ENCODE data around the gene PDE8A.

PDE8A gene

DNA sequence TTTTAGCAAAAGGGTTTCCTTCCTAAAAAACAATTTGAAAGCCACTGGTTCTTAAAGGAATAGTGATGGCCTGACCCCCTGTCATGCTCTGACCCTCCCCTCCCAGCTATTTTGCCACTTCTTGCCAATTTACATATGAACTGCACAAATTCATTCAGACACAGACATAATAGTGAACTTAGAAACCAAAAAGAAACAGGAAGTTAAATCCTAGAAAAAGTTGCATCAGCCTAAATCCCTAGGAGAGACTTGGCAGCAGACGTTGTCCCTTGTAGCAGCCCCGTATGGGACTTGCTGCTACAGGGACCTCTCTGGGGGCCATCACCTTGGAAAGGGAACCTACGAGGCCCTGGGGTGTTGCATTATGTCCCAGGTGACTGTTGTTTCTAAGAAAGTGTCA lies 14.3 kb upstream of the PDE8A start:
- no peak for TF ChIP-seq ZNF660 (tag by site-specific recombination; IDR thresholded peaks at IDR 0.05)
- TF ChIP-seq ZNF670 (tag by site-specific recombination; IDR thresholded peaks at IDR 0.05; ENCODE audit: low read depth): no peak
- no peak for TF ChIP-seq ZNF510 (tag by site-specific recombination; IDR thresholded peaks at IDR 0.05; ENCODE audit: insufficient replicate concordance)
- TF ChIP-seq, protein P1, sequence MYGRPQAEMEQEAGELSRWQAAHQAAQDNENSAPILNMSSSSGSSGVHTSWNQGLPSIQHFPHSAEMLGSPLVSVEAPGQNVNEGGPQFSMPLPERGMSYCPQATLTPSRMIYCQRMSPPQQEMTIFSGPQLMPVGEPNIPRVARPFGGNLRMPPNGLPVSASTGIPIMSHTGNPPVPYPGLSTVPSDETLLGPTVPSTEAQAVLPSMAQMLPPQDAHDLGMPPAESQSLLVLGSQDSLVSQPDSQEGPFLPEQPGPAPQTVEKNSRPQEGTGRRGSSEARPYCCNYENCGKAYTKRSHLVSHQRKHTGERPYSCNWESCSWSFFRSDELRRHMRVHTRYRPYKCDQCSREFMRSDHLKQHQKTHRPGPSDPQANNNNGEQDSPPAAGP (tag by site-specific recombination; IDR thresholded peaks at IDR 0.05): no peak
- TF ChIP-seq, protein P2, sequence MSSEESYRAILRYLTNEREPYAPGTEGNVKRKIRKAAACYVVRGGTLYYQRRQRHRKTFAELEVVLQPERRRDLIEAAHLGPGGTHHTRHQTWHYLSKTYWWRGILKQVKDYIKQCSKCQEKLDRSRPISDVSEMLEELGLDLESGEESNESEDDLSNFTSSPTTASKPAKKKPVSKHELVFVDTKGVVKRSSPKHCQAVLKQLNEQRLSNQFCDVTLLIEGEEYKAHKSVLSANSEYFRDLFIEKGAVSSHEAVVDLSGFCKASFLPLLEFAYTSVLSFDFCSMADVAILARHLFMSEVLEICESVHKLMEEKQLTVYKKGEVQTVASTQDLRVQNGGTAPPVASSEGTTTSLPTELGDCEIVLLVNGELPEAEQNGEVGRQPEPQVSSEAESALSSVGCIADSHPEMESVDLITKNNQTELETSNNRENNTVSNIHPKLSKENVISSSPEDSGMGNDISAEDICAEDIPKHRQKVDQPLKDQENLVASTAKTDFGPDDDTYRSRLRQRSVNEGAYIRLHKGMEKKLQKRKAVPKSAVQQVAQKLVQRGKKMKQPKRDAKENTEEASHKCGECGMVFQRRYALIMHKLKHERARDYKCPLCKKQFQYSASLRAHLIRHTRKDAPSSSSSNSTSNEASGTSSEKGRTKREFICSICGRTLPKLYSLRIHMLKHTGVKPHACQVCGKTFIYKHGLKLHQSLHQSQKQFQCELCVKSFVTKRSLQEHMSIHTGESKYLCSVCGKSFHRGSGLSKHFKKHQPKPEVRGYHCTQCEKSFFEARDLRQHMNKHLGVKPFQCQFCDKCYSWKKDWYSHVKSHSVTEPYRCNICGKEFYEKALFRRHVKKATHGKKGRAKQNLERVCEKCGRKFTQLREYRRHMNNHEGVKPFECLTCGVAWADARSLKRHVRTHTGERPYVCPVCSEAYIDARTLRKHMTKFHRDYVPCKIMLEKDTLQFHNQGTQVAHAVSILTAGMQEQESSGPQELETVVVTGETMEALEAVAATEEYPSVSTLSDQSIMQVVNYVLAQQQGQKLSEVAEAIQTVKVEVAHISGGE (tag by site-specific recombination; conservative IDR thresholded peaks at IDR 0.05; ENCODE audit: low read depth): no peak
- TF ChIP-seq, protein P3, sequence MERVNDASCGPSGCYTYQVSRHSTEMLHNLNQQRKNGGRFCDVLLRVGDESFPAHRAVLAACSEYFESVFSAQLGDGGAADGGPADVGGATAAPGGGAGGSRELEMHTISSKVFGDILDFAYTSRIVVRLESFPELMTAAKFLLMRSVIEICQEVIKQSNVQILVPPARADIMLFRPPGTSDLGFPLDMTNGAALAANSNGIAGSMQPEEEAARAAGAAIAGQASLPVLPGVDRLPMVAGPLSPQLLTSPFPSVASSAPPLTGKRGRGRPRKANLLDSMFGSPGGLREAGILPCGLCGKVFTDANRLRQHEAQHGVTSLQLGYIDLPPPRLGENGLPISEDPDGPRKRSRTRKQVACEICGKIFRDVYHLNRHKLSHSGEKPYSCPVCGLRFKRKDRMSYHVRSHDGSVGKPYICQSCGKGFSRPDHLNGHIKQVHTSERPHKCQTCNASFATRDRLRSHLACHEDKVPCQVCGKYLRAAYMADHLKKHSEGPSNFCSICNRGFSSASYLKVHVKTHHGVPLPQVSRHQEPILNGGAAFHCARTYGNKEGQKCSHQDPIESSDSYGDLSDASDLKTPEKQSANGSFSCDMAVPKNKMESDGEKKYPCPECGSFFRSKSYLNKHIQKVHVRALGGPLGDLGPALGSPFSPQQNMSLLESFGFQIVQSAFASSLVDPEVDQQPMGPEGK (tag by site-specific recombination; IDR thresholded peaks at IDR 0.05): no peak
- no peak for TF ChIP-seq MZF1 (tag by site-specific recombination; IDR thresholded peaks at IDR 0.05; ENCODE audit: borderline replicate concordance)
- no peak for TF ChIP-seq ZNF530 (tag by site-specific recombination; IDR thresholded peaks at IDR 0.05; ENCODE audit: low read depth)
- TF ChIP-seq ZNF600 (tag by site-specific recombination; IDR thresholded peaks at IDR 0.05): no peak
- no peak for TF ChIP-seq HOXD13 (CRISPR knock-in tag; IDR thresholded peaks at IDR 0.05; ENCODE audit: borderline replicate concordance)
- TF ChIP-seq ZNF10 (tag by site-specific recombination; IDR thresholded peaks at IDR 0.05): no peak
- TF ChIP-seq ZNF157 (tag by site-specific recombination; IDR thresholded peaks at IDR 0.05): no peak
- no peak for TF ChIP-seq ZNF843 (tag by site-specific recombination; IDR thresholded peaks at IDR 0.05)
- TF ChIP-seq KLF16 (tag by site-specific recombination; IDR thresholded peaks at IDR 0.05): no peak
- TF ChIP-seq, protein P4, sequence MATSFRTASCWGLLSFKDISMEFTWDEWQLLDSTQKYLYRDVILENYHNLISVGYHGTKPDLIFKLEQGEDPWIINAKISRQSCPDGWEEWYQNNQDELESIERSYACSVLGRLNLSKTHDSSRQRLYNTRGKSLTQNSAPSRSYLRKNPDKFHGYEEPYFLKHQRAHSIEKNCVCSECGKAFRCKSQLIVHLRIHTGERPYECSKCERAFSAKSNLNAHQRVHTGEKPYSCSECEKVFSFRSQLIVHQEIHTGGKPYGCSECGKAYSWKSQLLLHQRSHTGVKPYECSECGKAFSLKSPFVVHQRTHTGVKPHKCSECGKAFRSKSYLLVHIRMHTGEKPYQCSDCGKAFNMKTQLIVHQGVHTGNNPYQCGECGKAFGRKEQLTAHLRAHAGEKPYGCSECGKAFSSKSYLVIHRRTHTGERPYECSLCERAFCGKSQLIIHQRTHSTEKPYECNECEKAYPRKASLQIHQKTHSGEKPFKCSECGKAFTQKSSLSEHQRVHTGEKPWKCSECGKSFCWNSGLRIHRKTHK (tag by site-specific recombination; IDR thresholded peaks at IDR 0.05): no peak
- Histone ChIP-seq H3K4me1 (ENCODE audit: control insufficient read depth, insufficient read depth, low read length) (no peaks in the 10 kb centered on the region), H3K27ac (ENCODE audit: extremely low read depth, low read depth, low read length) (no peak overlapping the region), H3K36me3 (ENCODE audit: control insufficient read depth in 2 of 2, insufficient read depth in 1 of 2, low read length in 2 of 2) (no peaks in the 10 kb centered on the region), H3K9me3 (ENCODE audit: control insufficient read depth, insufficient read depth, low read depth, low read length) (no peaks in the 10 kb centered on the region), H3K4me3 (ENCODE audit: low read depth, low read length) (no peak overlapping the region)
- POLR2A ChIA-PET: no interaction called here
- CTCF ChIA-PET: interaction anchor here (0.6 to 0.8 kb wide), 2 partner anchors 19 to 140 kb away, joined by 3 to 4 read pairs; no protein-coding TSS in a partner anchor

DNA sequence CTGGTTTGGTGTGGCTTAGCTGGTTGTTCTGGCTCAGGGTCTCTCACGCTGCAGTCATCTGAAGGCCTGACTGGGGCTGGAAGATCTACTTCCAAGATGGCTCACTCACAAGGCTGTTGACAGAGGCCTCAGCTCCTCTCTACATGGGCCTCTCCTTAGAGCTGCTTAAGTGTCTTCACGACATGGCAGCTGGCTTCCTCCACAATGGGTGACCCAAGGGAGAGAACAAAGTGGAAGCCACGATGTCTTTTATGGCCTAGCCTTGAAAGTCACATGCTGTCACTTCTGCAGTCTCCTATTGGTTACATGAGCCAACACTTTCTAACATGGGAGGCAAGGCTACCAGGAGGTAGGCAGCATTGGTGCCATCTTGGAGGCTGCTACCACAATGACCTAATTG lies 13.4 kb upstream of the PDE8A start:
- H3K4me3 ChIP-seq (ENCODE audit: low read depth, low read length): no peak overlapping the region
- ChIA-PET CTCF (interaction anchor here (0.6 kb wide), 1 partner anchor 93 kb away, joined by 4 read pairs; no protein-coding TSS in a partner anchor), POLR2A (no interaction called here)
- no peaks in the 10 kb centered on the region for H3K4me1 ChIP-seq (ENCODE audit: control insufficient read depth, insufficient read depth, low read length)
- H3K9me3 ChIP-seq (ENCODE audit: control insufficient read depth, insufficient read depth, low read depth, low read length): no peaks in the 10 kb centered on the region
- no peaks in the 10 kb centered on the region for H3K36me3 ChIP-seq (ENCODE audit: control insufficient read depth in 2 of 2, insufficient read depth in 1 of 2, low read length in 2 of 2)
- H3K27ac ChIP-seq (ENCODE audit: extremely low read depth, low read depth, low read length): no peak overlapping the region
- TF ChIP-seq ZNF140 (tag by site-specific recombination; IDR thresholded peaks at IDR 0.05) (no peak), ZNF223 (tag by site-specific recombination; IDR thresholded peaks at IDR 0.05) (no peak), ZNF776 (tag by site-specific recombination; IDR thresholded peaks at IDR 0.05; ENCODE audit: borderline replicate concordance) (no peak), TCF7L2 (IDR thresholded peaks at IDR 0.05; ENCODE audit: borderline replicate concordance, low read depth, low read length) (no peak)
- TF ChIP-seq, protein P5, sequence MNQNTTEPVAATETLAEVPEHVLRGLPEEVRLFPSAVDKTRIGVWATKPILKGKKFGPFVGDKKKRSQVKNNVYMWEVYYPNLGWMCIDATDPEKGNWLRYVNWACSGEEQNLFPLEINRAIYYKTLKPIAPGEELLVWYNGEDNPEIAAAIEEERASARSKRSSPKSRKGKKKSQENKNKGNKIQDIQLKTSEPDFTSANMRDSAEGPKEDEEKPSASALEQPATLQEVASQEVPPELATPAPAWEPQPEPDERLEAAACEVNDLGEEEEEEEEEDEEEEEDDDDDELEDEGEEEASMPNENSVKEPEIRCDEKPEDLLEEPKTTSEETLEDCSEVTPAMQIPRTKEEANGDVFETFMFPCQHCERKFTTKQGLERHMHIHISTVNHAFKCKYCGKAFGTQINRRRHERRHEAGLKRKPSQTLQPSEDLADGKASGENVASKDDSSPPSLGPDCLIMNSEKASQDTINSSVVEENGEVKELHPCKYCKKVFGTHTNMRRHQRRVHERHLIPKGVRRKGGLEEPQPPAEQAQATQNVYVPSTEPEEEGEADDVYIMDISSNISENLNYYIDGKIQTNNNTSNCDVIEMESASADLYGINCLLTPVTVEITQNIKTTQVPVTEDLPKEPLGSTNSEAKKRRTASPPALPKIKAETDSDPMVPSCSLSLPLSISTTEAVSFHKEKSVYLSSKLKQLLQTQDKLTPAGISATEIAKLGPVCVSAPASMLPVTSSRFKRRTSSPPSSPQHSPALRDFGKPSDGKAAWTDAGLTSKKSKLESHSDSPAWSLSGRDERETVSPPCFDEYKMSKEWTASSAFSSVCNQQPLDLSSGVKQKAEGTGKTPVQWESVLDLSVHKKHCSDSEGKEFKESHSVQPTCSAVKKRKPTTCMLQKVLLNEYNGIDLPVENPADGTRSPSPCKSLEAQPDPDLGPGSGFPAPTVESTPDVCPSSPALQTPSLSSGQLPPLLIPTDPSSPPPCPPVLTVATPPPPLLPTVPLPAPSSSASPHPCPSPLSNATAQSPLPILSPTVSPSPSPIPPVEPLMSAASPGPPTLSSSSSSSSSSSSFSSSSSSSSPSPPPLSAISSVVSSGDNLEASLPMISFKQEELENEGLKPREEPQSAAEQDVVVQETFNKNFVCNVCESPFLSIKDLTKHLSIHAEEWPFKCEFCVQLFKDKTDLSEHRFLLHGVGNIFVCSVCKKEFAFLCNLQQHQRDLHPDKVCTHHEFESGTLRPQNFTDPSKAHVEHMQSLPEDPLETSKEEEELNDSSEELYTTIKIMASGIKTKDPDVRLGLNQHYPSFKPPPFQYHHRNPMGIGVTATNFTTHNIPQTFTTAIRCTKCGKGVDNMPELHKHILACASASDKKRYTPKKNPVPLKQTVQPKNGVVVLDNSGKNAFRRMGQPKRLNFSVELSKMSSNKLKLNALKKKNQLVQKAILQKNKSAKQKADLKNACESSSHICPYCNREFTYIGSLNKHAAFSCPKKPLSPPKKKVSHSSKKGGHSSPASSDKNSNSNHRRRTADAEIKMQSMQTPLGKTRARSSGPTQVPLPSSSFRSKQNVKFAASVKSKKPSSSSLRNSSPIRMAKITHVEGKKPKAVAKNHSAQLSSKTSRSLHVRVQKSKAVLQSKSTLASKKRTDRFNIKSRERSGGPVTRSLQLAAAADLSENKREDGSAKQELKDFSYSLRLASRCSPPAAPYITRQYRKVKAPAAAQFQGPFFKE (tag by site-specific recombination; IDR thresholded peaks at IDR 0.05; ENCODE audit: borderline replicate concordance): no peak
